Subcutaneous adipose tissue (tissue), 4 donors: ENCODE data around the gene RCBTB1. TPM values are rescaled to one million over a fixed set of nuclear protein-coding genes. Genes with fewer than 3 reads are reported as not detected.

Source experiments
- CTCF ChIP-seq: fragments of 450-650 bp; IDR thresholded peaks from one replicate; pipeline ENCODE4 v1.5.1; 2016; ENCODE audit warnings: low read depth, mild to moderate bottlenecking, control low read depth, antibody characterized with exemption, moderate library complexity
- total RNA-seq, 4 donors: library from RNA; depleted of rRNA; stranded (reverse); fragments of >200 nt; gene quantifications; one replicate each; pipeline ENCODE4 v1.1.0, GENCODE V29; 2016

RCBTB1 gene
- total RNA-seq, 4 donors from 2014 or later: 13.4 to 14.1 (median 13.9) TPM

- TF ChIP-seq CTCF: no peak
Measured at GRCh38 chr13:49602005-49602404, 16.6 kb upstream of the RCBTB1 start.

GRCh38 chr13:49597043-49597641 lies 11.8 kb upstream of the RCBTB1 start:
- TF ChIP-seq CTCF: no peak

GRCh38 chr13:49596221-49596620 lies 10.9 kb upstream of the RCBTB1 start:
- TF ChIP-seq CTCF: no peak

- TF ChIP-seq CTCF: no peak
Measured at GRCh38 chr13:49594576-49594975, 9.2 kb upstream of the RCBTB1 start.

- no peak for TF ChIP-seq CTCF
Measured at GRCh38 chr13:49587311-49587847, 2.0 kb upstream of the RCBTB1 start.

- TF ChIP-seq CTCF: no peak
Measured at GRCh38 chr13:49586717-49587116, 1.4 kb upstream of the RCBTB1 start.

- TF ChIP-seq CTCF: no peak
Measured at GRCh38 chr13:49584771-49585182, 581 bp downstream of the RCBTB1 start.
